Tibial nerve (tissue), 4 donors: ENCODE data around the gene DNAH6.

Source experiments
- EP300 ChIP-seq, 2 donors: sonication (generic); formaldehyde crosslinking; IDR thresholded peaks; one replicate each; pipeline ENCODE4 v1.6.1; 2017; ENCODE audit warnings: antibody characterized with exemption in 2 of 2, mild to moderate bottlenecking in 1 of 2
- TF ChIP-seq, protein P1 (sequence below), 5 experiments: fragments of 200-600 bp in 3 of 5; fragments of 450-650 bp in 2 of 5; sonication (generic) in 3 of 5; IDR thresholded peaks; one replicate each; pipeline ENCODE4 v1.5.1; 2016 to 2019; ENCODE audit warnings: antibody characterized with exemption in 5 of 5, mild to moderate bottlenecking in 3 of 5, moderate library complexity in 2 of 5

DNA sequence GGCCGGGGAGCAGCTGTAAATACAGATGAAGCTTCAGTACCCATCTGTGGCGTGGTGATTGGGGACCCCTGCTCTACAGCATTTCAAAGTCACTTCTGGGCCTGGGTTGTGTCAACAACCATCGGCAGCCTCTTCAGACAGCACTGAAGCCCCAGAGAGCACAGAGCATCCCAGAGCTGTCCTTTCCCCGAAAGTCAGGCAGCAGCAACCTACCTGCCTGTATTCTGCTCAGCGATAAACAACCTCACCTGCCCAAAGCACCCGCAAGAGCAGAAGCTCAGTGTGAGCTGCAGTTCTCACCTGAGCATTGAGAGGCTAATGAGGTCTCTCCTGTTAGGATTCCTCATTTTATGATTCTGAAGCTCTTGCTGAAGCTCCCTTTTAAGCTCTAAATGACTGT is 345.2 kb downstream of the DNAH6 start:
- TF ChIP-seq, protein P1, sequence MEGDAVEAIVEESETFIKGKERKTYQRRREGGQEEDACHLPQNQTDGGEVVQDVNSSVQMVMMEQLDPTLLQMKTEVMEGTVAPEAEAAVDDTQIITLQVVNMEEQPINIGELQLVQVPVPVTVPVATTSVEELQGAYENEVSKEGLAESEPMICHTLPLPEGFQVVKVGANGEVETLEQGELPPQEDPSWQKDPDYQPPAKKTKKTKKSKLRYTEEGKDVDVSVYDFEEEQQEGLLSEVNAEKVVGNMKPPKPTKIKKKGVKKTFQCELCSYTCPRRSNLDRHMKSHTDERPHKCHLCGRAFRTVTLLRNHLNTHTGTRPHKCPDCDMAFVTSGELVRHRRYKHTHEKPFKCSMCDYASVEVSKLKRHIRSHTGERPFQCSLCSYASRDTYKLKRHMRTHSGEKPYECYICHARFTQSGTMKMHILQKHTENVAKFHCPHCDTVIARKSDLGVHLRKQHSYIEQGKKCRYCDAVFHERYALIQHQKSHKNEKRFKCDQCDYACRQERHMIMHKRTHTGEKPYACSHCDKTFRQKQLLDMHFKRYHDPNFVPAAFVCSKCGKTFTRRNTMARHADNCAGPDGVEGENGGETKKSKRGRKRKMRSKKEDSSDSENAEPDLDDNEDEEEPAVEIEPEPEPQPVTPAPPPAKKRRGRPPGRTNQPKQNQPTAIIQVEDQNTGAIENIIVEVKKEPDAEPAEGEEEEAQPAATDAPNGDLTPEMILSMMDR (IDR thresholded peaks at IDR 0.05) = no peak
- no peak for TF ChIP-seq EP300 (IDR thresholded peaks at IDR 0.05)
